Nucleus accumbens (tissue), 56 donors: ENCODE data around the gene KIF19.
A peak's percentile ranks its signal among the peaks of the same experiment; 100 is the strongest.
"Not testable (repeated sequence)": the region's sequence is repeated elsewhere in the genome, so short reads cannot be mapped to it uniquely, and the experiment has no call there.

Experiments used
- DNase-seq, 56 donors: peaks; one replicate each; lab custom pipeline; 2025; lab: John Stamatoyannopoulos, UW

The KIF19 gene, protein sequence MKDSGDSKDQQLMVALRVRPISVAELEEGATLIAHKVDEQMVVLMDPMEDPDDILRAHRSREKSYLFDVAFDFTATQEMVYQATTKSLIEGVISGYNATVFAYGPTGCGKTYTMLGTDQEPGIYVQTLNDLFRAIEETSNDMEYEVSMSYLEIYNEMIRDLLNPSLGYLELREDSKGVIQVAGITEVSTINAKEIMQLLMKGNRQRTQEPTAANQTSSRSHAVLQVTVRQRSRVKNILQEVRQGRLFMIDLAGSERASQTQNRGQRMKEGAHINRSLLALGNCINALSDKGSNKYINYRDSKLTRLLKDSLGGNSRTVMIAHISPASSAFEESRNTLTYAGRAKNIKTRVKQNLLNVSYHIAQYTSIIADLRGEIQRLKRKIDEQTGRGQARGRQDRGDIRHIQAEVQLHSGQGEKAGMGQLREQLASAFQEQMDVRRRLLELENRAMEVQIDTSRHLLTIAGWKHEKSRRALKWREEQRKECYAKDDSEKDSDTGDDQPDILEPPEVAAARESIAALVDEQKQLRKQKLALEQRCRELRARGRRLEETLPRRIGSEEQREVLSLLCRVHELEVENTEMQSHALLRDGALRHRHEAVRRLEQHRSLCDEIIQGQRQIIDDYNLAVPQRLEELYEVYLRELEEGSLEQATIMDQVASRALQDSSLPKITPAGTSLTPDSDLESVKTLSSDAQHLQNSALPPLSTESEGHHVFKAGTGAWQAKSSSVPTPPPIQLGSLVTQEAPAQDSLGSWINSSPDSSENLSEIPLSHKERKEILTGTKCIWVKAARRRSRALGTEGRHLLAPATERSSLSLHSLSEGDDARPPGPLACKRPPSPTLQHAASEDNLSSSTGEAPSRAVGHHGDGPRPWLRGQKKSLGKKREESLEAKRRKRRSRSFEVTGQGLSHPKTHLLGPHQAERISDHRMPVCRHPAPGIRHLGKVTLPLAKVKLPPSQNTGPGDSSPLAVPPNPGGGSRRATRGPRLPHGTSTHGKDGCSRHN

DNA sequence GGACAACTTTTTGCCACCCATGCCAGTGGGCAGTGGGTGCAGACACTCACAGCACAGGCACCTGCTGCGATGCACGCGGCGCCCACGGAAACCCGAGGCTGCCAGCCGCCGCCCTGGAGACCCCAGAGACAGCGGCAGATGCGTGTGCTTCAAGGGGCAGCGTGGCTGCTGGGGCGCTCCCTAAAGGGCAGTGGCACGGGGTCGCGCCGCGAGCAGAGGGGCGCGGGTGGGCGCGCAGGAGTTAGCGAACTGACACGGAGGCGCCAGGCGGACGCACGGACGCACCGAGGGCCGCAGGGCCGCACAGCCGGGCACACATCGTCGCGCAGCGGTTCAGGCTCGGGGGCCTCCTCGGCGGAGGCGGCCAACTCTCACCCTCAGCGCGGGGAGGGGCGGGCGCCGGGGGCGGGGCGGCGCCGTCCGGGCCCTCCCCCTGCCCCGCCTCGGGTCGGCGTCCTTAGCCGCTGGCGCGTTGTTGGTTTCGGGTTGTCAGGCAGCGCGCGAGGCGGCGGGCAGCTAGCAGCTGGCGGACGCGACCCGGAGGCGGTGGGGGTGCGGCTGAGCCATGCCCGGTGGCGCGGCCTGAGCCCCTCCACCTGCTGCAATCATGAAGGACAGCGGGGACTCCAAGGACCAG lies at the start of gene KIF19:
KIF19 (plus strand) TSS at position 484 of the 637 bp plus-strand sequence; CDS start at position 608, 124 bp downstream.
- DNase-seq: peak in 38 of 56 donors; percentile 10 to 76 (median 33)

GRCh38 chr17:74276541-74277009 lies 49.5 kb upstream of the KIF19 start:
- peak in 47 of 56 donors; percentile 29 to 86 (median 63) for DNase-seq

GRCh38 chr17:74277935-74278334 lies 48.1 kb upstream of the KIF19 start:
- DNase-seq: no peak

DNA sequence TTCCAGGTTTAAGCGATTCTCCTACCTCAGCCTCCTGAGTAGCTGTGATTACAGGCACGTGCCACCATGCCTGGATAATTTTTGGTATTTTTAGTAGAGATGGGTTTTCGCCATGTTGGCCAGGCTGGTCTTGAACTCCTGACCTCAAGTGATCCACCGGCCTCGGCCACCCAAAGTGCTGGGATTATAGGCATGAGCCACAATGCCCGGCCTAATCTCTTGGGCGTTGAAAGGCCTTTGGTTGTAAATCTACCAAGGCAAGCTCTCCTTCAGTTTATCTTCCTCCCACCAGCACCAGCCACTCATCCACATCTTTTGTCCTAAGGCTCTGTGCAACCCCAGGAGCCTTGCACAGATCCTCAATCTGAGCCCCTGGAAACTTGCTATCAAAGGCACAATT lies 46.4 kb upstream of the KIF19 start:
- DNase-seq: not testable (repeated sequence)

DNA sequence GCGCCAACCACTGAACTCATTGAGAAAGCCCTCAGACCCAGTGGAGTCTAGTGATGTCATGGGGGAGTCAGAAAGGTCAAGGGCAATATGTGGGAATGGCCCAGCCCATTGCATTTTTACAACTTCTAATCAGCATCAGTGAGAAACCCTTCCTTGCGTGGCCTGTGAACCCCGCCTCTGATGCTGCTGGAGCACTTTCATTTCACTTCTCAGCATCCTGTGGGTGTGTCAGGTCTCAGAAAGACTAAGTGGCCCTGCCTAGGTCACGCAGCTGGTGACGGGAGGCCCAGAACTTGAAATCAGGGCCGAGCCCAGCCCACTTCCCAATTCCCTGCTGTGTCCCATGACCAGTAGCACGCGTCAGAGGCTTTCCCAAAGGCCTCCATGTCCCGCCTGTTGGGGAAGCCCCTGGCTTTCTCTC lies 45.9 kb upstream of the KIF19 start:
- no peak for DNase-seq

GRCh38 chr17:74281799-74282198 lies 44.2 kb upstream of the KIF19 start:
- no peak for DNase-seq

- not testable (repeated sequence) for DNase-seq
Measured at GRCh38 chr17:74282274-74282586, 43.8 kb upstream of the KIF19 start.

GRCh38 chr17:74282587-74283370 lies 43.2 kb upstream of the KIF19 start:
- no peak for DNase-seq

- no peak for DNase-seq
Measured at GRCh38 chr17:74283371-74283673, 42.7 kb upstream of the KIF19 start.

GRCh38 chr17:74287031-74287602 lies 38.9 kb upstream of the KIF19 start:
- no peak for DNase-seq

GRCh38 chr17:74288785-74289184 lies 37.2 kb upstream of the KIF19 start:
- no peak for DNase-seq

DNA sequence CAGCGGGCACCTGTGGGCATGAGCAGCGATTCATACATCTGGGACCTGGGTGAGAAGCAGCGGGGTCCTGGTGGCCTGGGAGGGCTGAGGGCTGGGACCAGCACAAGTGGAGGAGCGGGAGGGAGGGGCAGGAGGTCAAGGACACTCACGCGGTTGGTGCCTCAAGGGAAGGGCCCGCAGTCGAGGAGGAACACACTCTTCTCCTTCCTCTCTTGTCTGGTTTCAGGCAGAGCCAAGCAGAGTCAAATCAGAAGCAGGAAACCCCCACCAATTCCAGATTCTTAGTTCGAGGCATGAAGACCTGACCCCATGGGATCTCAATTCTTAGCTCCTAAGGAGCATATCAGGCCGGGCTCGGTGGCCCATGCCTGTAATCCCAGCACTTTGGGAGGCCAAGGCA lies 36.3 kb upstream of the KIF19 start:
- no peak for DNase-seq

DNA sequence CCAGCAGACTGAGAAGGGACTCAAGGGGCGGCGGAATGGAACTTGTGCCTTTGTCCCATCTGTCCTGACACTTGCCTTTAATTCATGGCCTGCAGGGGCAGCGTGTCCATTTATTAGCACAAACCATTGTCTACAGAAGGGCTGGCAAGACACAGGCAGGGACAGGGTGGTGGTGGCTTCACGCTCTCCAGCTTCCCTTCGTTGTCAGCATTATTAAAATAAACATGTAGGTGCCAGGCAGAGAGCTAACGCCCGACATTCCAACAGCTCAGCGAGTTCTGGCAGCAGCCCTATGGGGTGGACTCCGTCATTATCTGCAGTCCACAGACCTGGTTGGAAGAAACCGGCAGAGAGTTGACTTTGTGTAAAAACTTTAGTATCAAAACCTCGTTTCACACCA lies 35.7 kb upstream of the KIF19 start:
- DNase-seq: no peak

- DNase-seq: no peak
Measured at GRCh38 chr17:74292495-74292894, 33.5 kb upstream of the KIF19 start.

GRCh38 chr17:74295625-74296547 lies 30.1 kb upstream of the KIF19 start:
- no peak for DNase-seq

- DNase-seq: peak in 49 of 56 donors; percentile 18 to 91 (median 60)
Measured at GRCh38 chr17:74296548-74296936, 29.5 kb upstream of the KIF19 start.

GRCh38 chr17:74297941-74298340 lies 28.1 kb upstream of the KIF19 start:
- no peak for DNase-seq

DNA sequence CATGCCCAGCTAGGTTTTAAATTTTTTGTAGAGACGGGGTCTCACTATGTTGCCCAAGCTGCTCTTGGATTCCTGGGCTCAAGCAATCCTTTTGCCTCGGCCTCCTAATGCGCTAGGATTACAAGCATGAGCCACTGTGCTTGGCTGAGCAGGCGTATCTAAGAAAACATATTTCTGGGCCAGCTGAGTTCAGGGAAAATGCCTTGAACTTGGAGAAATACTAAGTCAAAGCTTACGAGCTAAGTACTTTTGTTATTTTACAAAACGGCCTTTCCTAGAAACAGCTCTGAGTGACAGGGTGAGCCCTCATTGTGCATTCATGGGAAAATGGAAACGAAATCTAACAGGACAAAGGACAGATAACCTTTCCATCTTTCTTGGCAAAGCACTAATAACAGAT lies 27.2 kb upstream of the KIF19 start:
- no peak for DNase-seq
